GM19240 (cell line): ENCODE measurements around the gene POP4.
A peak's percentile ranks its signal among the peaks of the same experiment; 100 is the strongest.

ENCODE experiments used
- DNase-seq: peaks from one replicate; pipeline ENCODE4 v3.0.0; 2011; ENCODE audit warnings: low spot score; ENCODE audit not compliant: insufficient read length

Gene POP4

DNA sequence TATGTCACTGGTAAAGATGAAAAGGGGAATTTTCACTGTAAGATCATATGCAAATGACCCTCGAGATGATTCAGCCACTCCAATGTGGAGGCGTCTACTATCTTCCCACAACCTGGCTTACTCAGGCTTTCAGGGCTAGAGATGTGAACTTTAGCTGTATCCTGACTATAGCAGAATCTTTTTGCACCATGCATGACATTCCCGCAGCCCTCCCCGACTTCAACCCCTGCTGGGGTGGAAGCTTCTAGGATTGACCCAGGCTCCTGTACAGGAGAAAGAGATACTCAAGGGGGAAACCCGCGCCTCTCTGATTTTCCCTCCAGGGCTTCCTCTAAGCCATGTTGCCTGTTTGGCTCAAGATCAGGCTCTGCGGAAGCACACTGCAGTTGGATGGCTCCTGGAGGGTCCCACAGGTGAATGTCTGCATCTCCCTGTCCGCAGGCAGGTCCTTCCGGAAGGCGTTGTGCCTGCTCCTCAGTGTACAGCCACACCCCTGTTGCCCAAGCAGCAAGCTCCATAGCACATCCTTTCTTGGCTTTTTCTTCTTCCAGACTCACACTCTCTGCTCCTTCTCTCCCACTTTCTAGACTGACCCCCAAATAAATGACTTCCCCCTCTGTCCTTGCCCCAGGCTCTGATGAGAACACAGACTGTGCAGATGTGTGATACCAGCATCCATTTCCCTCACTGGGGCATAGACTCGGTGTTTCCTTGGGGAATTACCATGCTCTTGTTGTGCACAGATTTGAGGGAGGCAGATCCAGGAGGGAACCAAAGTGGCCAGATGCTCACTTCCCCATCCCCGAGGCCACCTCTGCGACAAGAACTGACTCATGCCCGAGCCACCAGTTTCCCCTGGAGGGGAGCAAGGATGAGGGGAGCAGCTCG lies 29.1 kb upstream of the POP4 start:
- DNase-seq, result peak; percentile 9

DNA sequence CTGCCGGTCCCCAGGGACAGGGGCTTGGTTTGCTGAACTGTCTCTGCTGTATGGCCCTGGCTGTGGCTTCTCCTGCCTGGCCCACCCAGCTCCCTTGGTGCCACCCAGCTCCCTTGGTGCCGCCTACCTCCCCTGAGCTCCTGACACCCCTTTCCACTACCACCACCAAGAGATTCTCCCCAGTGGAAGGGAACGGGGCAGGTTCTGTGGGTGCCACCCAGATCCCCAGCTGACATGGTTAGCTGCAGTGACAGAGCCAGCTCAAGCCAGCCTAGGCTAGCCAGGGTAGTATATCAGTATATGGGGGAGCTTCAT lies 28.5 kb upstream of the POP4 start:
- DNase-seq, result no peak

DNA sequence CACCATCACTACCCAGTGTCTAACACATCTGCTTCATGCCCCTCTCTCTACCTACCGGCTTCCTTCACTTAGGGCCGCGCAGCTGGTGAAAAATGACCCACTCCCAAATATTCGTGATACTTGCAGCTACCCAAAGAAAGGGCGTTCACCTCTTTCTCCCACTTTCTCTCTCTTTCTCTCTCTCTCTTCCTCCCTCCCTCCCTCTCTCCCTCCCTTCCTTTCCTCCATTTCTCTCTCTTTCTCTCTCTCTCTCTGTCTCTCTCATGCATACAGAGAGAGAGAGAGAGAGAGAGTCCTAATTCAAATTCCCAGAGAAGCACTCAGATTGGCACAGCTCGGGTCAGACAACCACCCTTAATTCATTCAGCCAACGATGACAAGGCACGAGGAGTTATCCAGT lies 27.7 kb upstream of the POP4 start:
- no peak for DNase-seq

- DNase-seq, result no peak
Measured at GRCh38 chr19:29579308-29579910, 26.7 kb upstream of the POP4 start.

- no peak for DNase-seq
Measured at GRCh38 chr19:29581398-29581797, 24.7 kb upstream of the POP4 start.

DNA sequence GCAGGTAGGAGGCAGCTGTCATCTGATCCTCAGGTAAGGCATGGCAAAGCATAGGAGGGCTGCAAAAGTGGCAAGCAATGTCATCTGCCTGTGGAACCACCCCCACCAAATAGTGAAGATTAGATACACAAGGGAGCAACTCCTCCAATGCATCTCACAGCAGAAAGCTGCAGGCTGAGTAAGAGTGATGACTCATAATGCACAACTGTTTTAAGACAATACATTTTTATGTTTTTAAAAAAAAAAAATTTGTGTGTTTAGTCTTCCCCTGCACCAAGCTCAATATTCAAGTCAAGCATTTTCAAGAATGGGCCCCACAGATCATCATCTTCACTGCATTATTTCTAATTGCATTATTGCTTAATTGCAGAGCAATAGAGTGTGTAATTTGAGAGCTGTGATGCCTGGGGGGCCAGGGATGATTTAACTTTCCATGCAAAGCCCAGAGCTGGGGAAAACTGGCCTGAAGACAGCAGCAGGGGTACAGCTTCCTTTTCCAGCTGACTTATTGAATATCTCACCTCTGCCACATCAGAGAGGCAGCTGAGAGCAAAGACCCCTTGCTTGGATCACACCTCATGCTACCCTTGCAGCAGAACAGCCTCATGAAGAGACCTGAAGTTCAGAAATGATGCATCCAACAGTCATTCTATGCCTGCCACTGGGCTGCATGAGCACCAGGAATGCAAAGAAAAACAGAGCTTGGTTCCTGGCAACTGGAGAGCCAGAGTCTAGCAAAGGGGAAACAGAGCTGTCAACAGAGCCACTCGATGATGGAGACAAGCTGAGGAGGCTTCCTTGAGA lies 22.7 kb upstream of the POP4 start:
- DNase-seq, result no peak

DNA sequence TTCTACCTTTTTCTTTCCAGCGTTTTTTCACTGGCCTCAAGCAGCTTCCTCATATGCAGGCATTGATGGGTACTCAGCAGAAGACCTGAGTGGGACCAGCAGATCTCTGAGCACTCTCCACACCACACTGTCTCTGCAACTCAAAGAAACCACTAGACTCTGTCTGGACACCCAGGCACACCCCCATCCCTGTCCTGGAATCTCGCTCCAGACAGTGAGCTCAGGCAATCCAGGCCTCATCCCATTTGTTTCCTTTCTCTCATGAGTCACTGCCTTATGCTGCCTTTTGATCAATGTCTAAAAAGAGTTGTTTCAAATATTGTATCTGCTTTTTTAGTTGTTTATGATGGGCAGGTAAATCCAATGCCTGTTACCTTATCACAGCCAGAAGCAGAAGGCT lies 19.7 kb upstream of the POP4 start:
- no peak for DNase-seq

GRCh38 chr19:29587059-29587458 lies 19.0 kb upstream of the POP4 start:
- no peak for DNase-seq

DNA sequence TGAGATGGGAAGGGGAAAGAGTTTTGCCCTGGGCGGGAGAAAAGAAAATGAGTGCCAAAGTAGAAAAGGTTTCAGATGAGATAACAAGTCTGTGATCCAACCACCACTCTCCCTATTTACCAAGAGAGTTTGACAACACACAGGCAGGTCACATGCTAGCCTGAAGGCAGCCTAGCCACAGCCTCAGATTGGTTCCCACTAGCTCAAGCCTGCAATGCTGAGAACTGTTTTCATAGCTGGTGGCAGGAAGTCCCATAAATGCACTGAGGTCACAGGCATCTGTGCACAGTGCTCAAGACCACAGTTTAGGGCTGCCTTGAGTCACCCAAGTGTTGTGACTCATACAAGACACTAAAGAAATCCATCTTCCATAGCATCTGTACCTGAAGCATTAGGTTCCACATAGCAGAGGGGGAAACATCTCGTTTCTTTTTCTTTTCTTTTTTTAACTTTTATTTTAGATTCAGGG lies 18.5 kb upstream of the POP4 start:
- DNase-seq, result no peak

GRCh38 chr19:29588095-29588494 lies 18.0 kb upstream of the POP4 start:
- DNase-seq, result no peak

DNA sequence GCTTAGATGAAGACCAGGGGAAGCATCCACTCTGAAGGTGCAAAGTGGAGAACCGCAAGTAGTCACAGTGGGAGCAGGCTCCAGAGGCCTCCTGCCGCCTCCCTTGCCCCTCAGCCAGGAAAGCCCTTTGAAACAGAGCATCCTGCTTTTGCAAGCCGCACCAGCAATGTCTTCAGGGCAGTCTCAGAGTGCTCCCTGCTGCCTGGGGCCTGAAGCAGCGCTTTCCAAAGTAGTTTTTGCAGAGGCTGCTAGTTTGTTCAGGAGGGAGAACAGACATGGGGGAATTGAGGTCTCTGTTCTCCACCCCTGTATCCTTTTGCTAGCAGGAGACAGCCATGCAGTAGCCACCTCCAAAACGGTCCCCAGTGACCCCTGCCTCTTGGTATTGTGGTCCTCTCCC lies 15.8 kb upstream of the POP4 start:
- DNase-seq, result no peak

- no peak for DNase-seq
Measured at GRCh38 chr19:29591670-29592069, 14.4 kb upstream of the POP4 start.

DNA sequence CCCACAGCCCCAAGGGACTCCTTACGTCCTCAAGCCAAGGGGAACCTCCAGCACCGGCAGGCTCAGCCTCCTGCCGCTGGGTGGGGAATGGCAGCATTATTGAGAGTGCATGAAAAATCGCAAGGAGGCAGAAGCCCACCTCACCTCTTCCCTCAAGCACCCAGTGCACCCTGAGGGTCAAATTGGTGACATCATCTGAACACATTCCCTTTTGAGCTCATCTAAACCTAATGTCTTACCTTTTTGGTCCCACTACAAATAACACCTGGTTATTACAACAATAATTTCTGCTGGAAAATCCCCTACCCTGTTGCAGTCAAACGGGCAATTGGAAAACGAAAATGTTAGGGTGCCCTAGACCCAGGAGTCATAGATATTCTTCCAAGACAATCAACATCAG lies 12.2 kb upstream of the POP4 start:
- DNase-seq, result no peak

DNA sequence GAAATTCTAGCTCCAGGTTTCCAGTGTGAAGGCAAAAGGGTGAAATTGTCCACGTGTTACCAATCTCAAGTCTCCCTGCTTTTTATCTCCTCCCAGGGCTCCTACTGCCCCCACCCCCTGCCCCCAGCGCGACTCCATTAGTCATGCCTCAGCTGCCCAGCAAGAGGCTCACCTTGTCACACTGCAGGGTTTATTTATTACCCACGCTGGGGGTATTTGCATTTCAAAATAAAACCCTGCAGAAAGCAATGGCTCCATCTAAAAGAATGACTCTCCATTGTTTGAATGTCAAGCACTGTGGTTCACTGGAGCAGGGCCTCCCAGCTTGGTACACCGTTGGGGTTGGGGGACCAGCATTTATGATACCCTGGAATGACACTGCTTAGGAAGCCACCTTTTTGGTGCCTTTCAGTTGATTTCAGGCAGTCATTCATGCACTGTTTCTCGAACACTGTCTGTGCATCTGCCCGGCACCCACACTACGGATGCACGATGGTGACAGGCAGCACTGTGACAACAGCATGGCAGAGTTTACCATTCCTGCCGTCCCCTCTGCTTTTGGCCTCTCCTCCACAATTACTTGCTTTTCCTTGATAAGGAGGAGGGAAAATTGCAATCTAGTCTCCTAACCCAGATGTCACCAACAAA lies 9.9 kb upstream of the POP4 start:
- DNase-seq, result no peak

DNA sequence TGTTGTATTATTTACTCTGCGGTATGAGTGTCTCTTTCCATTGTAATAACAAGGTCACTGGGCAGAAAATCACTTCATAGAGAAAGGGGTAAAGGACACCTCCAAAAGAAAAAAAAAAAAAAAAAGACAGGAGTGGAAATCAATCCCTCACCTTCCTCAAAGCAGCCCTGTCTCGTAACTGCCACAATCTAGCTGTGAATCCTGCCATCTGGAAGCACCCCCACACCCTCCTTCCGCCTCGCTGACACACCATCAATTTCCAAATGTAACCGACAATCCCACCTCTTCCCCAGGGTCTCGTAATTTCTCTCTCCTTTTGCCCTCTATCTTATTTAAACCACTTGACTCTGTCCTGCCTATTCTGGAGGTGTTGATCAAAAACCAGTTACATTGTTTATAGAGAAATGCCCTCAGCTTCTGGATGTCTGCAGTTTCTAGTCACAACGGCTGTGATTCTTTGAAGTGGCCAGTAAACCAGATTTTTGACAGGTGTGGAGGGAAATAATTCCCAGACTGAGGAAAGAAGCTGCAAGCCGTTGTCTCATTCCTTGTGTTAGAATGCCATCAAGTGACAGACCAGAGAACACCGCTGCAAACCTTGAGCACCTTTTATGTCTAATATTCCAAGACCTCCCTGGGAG lies 9.1 kb upstream of the POP4 start:
- no peak for DNase-seq

- DNase-seq, result no peak
Measured at GRCh38 chr19:29598036-29598435, 8.0 kb upstream of the POP4 start.

DNA sequence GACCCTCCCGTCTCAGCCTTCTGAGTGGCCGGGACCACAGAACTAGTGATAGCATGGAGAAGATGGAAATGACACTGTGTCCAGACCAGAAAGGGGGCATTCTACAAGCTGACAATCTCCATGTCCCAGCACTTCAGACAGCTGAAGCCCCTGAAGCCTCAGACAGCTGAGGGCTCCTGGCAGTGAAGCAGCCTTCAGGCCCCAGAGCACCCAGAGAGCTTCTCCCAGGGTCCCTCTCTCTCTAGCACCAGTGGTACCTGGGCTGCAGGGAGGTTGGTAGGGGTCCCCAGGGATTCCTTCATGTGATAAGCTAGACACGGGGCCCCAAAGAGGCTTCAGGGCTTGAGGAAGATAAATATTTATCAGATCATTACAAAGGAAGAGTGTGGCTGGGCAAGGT lies 7.6 kb upstream of the POP4 start:
- DNase-seq, result no peak

DNA sequence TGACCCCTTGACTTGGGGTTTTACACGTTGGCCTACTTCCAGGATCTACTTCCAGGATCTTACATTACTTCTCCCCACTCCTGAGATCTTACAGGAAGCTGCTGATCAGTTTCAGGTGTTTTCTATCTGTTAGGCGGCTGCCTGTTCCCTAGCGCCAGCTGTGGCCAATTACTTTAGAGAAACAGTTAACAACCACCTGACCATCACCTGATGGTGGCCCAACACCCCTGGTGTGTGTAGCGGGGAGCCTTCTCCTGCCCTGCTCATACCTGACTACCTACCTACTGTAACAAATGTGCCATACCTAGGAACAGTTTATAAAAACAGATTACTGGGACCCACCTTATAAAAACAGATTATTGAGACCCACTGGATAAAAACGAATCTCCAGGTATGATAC lies 2.8 kb upstream of the POP4 start:
- no peak for DNase-seq

- DNase-seq, result no peak
Measured at GRCh38 chr19:29606420-29606747, 301 bp downstream of the POP4 start.

DNA sequence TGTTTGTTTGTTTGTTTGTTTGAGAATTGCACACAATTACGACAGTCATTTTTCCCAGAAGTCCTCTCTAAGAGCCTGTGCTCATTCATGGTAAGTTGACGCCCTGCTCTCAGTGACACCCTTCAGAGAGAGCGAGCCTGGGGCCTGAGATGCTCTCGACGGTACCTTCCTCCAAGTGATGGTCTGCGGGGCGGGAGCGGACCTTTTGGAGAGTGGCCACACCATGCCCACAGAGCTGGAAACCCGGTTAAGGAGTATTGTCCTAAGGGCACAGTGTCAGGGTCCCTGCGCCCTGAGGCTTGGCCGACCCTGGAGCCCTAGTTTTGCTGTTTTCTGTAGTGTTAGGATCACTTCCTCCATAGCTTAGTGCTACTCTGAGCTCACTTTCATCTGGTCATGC lies 3.6 kb downstream of the POP4 start:
- DNase-seq, result no peak

DNA sequence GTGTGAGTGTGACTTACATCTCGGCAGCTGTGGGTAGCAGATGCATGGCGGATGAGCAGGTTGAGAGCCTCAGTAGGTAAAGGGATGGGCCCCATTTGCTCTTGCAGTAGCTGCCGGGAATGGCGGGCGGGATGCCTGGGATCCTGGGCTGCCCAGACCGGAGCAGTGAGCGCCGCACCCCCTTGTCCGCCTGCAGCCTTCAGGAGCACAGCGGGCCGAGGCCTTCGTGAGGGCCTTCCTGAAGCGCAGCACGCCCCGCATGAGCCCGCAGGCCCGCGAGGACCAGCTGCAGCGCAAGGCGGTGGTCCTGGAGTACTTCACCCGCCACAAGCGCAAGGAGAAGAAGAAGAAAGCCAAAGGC lies 4.1 kb downstream of the POP4 start:
- no peak for DNase-seq
